ENCODE measurements around the gene CAPN9.

GRCh38 chr1:230701895-230702768 lies 45.1 kb upstream of the CAPN9 start:
- TF ChIP-seq YY1 (IDR thresholded peaks at IDR 0.05; ENCODE audit: low read depth): no peak
- TF ChIP-seq NFIC (IDR thresholded peaks at IDR 0.05): no peak
- no peak for TF ChIP-seq CREB1 (IDR thresholded peaks at IDR 0.05; ENCODE audit: low read depth)
- TF ChIP-seq ZBTB7A (IDR thresholded peaks at IDR 0.05; ENCODE audit: low read depth): no peak
- no peak for TF ChIP-seq RAD21 (IDR thresholded peaks at IDR 0.05; ENCODE audit: low read depth)
- TF ChIP-seq, protein P1, sequence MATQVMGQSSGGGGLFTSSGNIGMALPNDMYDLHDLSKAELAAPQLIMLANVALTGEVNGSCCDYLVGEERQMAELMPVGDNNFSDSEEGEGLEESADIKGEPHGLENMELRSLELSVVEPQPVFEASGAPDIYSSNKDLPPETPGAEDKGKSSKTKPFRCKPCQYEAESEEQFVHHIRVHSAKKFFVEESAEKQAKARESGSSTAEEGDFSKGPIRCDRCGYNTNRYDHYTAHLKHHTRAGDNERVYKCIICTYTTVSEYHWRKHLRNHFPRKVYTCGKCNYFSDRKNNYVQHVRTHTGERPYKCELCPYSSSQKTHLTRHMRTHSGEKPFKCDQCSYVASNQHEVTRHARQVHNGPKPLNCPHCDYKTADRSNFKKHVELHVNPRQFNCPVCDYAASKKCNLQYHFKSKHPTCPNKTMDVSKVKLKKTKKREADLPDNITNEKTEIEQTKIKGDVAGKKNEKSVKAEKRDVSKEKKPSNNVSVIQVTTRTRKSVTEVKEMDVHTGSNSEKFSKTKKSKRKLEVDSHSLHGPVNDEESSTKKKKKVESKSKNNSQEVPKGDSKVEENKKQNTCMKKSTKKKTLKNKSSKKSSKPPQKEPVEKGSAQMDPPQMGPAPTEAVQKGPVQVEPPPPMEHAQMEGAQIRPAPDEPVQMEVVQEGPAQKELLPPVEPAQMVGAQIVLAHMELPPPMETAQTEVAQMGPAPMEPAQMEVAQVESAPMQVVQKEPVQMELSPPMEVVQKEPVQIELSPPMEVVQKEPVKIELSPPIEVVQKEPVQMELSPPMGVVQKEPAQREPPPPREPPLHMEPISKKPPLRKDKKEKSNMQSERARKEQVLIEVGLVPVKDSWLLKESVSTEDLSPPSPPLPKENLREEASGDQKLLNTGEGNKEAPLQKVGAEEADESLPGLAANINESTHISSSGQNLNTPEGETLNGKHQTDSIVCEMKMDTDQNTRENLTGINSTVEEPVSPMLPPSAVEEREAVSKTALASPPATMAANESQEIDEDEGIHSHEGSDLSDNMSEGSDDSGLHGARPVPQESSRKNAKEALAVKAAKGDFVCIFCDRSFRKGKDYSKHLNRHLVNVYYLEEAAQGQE (IDR thresholded peaks at IDR 0.05; ENCODE audit: low read depth): no peak
- no peak for TF ChIP-seq TAF1 (IDR thresholded peaks at IDR 0.05; ENCODE audit: low read depth)

Measured in Ishikawa (cell line).